HG03342 (cell line): ENCODE results near the gene LRRC8E.
"Not testable (repeated sequence)": the region's sequence is repeated elsewhere in the genome, so short reads cannot be mapped to it uniquely, and the experiment has no call there.

Experiments used
- ATAC-seq: cut with Tn5 transposase; IDR thresholded peaks from one replicate; pipeline ENCODE4 v1.9.1; 2021; ENCODE audit warnings: mild to moderate bottlenecking, moderate library complexity; ENCODE audit not compliant: unreplicated experiment

LRRC8E gene

GRCh38 chr19:7853770-7854128, 34.6 kb upstream of the LRRC8E start:
- ATAC-seq: no peak

- ATAC-seq: no peak
Measured at GRCh38 chr19:7855426-7856108, 32.7 kb upstream of the LRRC8E start.

GRCh38 chr19:7856109-7856591, 32.2 kb upstream of the LRRC8E start:
- ATAC-seq: no peak

GRCh38 chr19:7856679-7857663, 31.3 kb upstream of the LRRC8E start:
- no peak for ATAC-seq

- no peak for ATAC-seq
Measured at GRCh38 chr19:7857727-7858108, 30.6 kb upstream of the LRRC8E start.

- ATAC-seq: no peak
Measured at GRCh38 chr19:7858109-7858770, 30.1 kb upstream of the LRRC8E start.

- not testable (repeated sequence) for ATAC-seq
Measured at GRCh38 chr19:7859087-7859486, 29.2 kb upstream of the LRRC8E start.

GRCh38 chr19:7859831-7860713, 28.2 kb upstream of the LRRC8E start:
- ATAC-seq: no peak

GRCh38 chr19:7860714-7861618, 27.3 kb upstream of the LRRC8E start:
- ATAC-seq: no peak

- no peak for ATAC-seq
Measured at GRCh38 chr19:7861619-7862412, 26.5 kb upstream of the LRRC8E start.

GRCh38 chr19:7862413-7862951, 25.8 kb upstream of the LRRC8E start:
- no peak for ATAC-seq

- no peak for ATAC-seq
Measured at GRCh38 chr19:7863157-7863970, 24.9 kb upstream of the LRRC8E start.

- no peak for ATAC-seq
Measured at GRCh38 chr19:7863971-7864689, 24.2 kb upstream of the LRRC8E start.

- ATAC-seq: no peak
Measured at GRCh38 chr19:7864690-7865074, 23.6 kb upstream of the LRRC8E start.

GRCh38 chr19:7865262-7865911, 22.9 kb upstream of the LRRC8E start:
- no peak for ATAC-seq

- ATAC-seq: no peak
Measured at GRCh38 chr19:7866399-7867091, 21.8 kb upstream of the LRRC8E start.
